Measurements from ENCODE around the gene GJB6.

Gene GJB6

DNA sequence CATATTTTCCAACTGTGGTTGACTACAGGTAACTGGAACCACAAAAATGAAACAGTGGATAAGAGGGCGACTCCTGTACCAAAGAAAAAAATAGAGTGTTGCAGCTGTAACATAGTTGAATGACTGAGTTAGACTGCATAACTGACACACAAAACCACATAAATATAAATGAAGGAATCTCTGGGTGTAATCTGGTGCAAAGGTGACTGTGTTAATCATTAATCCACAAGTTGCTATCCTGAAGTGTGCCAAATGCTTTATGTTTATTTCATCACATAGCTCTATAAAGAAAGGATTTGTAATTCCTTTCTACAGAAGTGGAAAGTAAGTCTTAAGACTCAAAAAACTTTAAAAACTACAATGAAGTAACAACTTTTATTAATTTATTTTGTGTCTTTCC lies 33.3 kb downstream of the GJB6 start:
- no peaks in the 10 kb centered on the region for H3K36me3 ChIP-seq (ENCODE audit: control insufficient read depth, insufficient read depth, low read length)
- TF ChIP-seq, protein P1, sequence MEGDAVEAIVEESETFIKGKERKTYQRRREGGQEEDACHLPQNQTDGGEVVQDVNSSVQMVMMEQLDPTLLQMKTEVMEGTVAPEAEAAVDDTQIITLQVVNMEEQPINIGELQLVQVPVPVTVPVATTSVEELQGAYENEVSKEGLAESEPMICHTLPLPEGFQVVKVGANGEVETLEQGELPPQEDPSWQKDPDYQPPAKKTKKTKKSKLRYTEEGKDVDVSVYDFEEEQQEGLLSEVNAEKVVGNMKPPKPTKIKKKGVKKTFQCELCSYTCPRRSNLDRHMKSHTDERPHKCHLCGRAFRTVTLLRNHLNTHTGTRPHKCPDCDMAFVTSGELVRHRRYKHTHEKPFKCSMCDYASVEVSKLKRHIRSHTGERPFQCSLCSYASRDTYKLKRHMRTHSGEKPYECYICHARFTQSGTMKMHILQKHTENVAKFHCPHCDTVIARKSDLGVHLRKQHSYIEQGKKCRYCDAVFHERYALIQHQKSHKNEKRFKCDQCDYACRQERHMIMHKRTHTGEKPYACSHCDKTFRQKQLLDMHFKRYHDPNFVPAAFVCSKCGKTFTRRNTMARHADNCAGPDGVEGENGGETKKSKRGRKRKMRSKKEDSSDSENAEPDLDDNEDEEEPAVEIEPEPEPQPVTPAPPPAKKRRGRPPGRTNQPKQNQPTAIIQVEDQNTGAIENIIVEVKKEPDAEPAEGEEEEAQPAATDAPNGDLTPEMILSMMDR (IDR thresholded peaks at IDR 0.05), result no peak
- H3K27me3 ChIP-seq (ENCODE audit: control insufficient read depth, insufficient read depth, low read length), result no peaks in the 10 kb centered on the region
- no peaks in the 10 kb centered on the region for H3K79me2 ChIP-seq
- H3K4me3 ChIP-seq (ENCODE audit: low read depth, low read length), result no peak overlapping the region
- H3K9ac ChIP-seq, result no peak overlapping the region
- no peak overlapping the region for H3K27ac ChIP-seq
- H3K4me1 ChIP-seq, result no peaks in the 10 kb centered on the region
- H3K4me2 ChIP-seq (ENCODE audit: low read length), result no peak overlapping the region
- H3K9me3 ChIP-seq (ENCODE audit: control insufficient read depth, low read length), result no peaks in the 10 kb centered on the region
- no peak overlapping the region for H2AFZ ChIP-seq

DNA sequence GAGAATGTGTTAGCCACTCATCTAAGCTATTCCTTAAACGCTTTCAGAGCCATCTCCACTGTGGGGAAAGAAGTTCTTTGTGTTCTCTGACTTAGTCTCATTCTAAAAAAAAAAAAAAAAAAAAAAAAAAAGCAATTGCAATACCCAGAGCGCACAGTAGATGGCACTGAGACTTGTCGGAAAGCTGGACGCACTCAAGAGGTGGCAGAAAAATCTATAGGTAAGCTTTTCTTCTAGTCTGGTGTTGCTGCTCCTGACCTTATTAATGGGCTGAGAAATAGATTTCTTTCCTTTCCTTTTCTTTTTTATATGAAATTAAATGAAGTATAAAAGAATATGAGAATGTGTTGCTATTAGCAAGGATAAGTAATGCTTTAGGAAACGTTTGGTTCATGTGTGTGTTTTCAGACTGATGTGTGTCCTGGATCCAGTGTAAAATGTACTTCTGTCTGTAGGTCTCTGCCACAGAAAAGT lies 34.7 kb downstream of the GJB6 start:
- Histone ChIP-seq H3K9me3 (ENCODE audit: control insufficient read depth, low read length) (no peaks in the 10 kb centered on the region), H3K4me3 (ENCODE audit: low read depth, low read length) (no peak overlapping the region), H3K36me3 (ENCODE audit: control insufficient read depth, insufficient read depth, low read length) (no peaks in the 10 kb centered on the region), H3K79me2 (no peaks in the 10 kb centered on the region), H3K4me1 (no peaks in the 10 kb centered on the region), H3K4me2 (ENCODE audit: low read length) (no peak overlapping the region), H3K27me3 (ENCODE audit: control insufficient read depth, insufficient read depth, low read length) (no peaks in the 10 kb centered on the region), H3K9ac (no peak overlapping the region), H2AFZ (no peak overlapping the region), H3K27ac (no peak overlapping the region)
- TF ChIP-seq, protein P1 (IDR thresholded peaks at IDR 0.05), result peak; percentile 46

GRCh38 chr13:20195801-20196200 lies 36.3 kb downstream of the GJB6 start:
- Histone ChIP-seq H3K36me3 (ENCODE audit: control insufficient read depth, insufficient read depth, low read length) (no peaks in the 10 kb centered on the region), H2AFZ (no peak overlapping the region), H3K4me2 (ENCODE audit: low read length) (no peak overlapping the region), H3K79me2 (no peaks in the 10 kb centered on the region), H3K4me3 (ENCODE audit: low read depth, low read length) (no peak overlapping the region), H3K27ac (no peak overlapping the region), H3K27me3 (ENCODE audit: control insufficient read depth, insufficient read depth, low read length) (no peaks in the 10 kb centered on the region), H3K9ac (no peak overlapping the region), H3K4me1 (no peaks in the 10 kb centered on the region), H3K9me3 (ENCODE audit: control insufficient read depth, low read length) (no peaks in the 10 kb centered on the region)
- TF ChIP-seq, protein P1 (IDR thresholded peaks at IDR 0.05), result no peak

DNA sequence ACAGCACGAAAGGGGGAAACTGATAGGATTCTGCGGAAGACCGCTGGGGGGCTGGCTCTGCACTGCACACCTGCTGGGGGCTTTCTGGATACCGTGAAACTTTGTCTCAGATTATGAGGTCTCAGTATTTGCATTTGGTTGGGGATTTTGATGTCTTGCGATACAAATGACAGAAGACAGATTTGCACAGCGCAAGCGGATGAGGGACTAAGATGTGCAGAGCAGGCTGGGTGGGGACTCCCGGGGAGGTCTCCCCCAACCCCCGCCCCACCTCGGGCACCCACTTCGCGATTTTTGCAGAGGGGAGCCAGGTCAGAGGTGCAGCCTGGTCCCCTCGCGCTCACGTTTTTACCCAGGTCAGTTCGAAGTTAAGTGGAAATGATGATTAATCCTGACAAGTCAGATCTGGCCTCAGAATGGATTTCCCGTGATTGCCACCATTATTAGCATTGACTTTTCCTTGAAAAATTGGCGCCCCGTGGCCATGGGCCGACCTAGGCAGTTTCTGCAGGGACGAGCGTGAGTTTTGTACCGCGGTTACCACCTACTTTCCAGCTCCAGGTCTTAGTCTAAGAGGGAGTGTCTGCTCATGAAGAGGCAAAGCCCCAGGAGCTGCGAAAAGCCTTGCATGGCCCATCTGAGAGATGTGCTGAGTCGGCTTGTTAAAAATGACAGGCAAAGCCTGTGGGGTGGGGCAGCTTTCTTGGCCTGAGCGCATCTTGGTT lies 38.0 kb downstream of the GJB6 start:
- peak overlapping the region; percentile 43 for H3K4me3 ChIP-seq (ENCODE audit: low read depth, low read length)
- H3K27ac ChIP-seq, result no peak overlapping the region
- no peak overlapping the region for H2AFZ ChIP-seq
- H3K4me1 ChIP-seq, result no peaks in the 10 kb centered on the region
- H3K27me3 ChIP-seq (ENCODE audit: control insufficient read depth, insufficient read depth, low read length), result no peaks in the 10 kb centered on the region
- H3K9ac ChIP-seq, result no peak overlapping the region
- peak overlapping the region; percentile 81 for H3K4me2 ChIP-seq (ENCODE audit: low read length)
- no peaks in the 10 kb centered on the region for H3K9me3 ChIP-seq (ENCODE audit: control insufficient read depth, low read length)
- TF ChIP-seq, protein P1 (IDR thresholded peaks at IDR 0.05), result no peak
- H3K36me3 ChIP-seq (ENCODE audit: control insufficient read depth, insufficient read depth, low read length), result no peaks in the 10 kb centered on the region
- no peaks in the 10 kb centered on the region for H3K79me2 ChIP-seq

All from parathyroid adenoma (tissue), 2 donors.